Measurements from ENCODE around the gene HEBP2.

- TF ChIP-seq POLR2A (IDR thresholded peaks at IDR 0.05; ENCODE audit: low read length) (no peak), MAFK (IDR thresholded peaks at IDR 0.05; ENCODE audit: partially characterized antibody) (no peak), SMC3 (IDR thresholded peaks at IDR 0.05) (no peak), RAD21 (conservative IDR thresholded peaks at IDR 0.05 in 1 of 2, IDR thresholded peaks at IDR 0.05 in 1 of 2) (no peak), POLR2AphosphoS2 (conservative IDR thresholded peaks at IDR 0.05; ENCODE audit: low read length) (no peak), EP300 (IDR thresholded peaks at IDR 0.05) (no peak), CHD4 (IDR thresholded peaks at IDR 0.05; ENCODE audit: borderline replicate concordance) (no peak), ELK1 (IDR thresholded peaks at IDR 0.05; ENCODE audit: low read depth, low read length) (no peak), NPAS2 (CRISPR knock-in tag; IDR thresholded peaks at IDR 0.05; ENCODE audit: borderline replicate concordance) (no peak), CBX8 (IDR thresholded peaks at IDR 0.05) (no peak)
- TF ChIP-seq, protein P1, sequence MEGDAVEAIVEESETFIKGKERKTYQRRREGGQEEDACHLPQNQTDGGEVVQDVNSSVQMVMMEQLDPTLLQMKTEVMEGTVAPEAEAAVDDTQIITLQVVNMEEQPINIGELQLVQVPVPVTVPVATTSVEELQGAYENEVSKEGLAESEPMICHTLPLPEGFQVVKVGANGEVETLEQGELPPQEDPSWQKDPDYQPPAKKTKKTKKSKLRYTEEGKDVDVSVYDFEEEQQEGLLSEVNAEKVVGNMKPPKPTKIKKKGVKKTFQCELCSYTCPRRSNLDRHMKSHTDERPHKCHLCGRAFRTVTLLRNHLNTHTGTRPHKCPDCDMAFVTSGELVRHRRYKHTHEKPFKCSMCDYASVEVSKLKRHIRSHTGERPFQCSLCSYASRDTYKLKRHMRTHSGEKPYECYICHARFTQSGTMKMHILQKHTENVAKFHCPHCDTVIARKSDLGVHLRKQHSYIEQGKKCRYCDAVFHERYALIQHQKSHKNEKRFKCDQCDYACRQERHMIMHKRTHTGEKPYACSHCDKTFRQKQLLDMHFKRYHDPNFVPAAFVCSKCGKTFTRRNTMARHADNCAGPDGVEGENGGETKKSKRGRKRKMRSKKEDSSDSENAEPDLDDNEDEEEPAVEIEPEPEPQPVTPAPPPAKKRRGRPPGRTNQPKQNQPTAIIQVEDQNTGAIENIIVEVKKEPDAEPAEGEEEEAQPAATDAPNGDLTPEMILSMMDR (IDR thresholded peaks at IDR 0.05), result no peak
- TF ChIP-seq, protein P2, sequence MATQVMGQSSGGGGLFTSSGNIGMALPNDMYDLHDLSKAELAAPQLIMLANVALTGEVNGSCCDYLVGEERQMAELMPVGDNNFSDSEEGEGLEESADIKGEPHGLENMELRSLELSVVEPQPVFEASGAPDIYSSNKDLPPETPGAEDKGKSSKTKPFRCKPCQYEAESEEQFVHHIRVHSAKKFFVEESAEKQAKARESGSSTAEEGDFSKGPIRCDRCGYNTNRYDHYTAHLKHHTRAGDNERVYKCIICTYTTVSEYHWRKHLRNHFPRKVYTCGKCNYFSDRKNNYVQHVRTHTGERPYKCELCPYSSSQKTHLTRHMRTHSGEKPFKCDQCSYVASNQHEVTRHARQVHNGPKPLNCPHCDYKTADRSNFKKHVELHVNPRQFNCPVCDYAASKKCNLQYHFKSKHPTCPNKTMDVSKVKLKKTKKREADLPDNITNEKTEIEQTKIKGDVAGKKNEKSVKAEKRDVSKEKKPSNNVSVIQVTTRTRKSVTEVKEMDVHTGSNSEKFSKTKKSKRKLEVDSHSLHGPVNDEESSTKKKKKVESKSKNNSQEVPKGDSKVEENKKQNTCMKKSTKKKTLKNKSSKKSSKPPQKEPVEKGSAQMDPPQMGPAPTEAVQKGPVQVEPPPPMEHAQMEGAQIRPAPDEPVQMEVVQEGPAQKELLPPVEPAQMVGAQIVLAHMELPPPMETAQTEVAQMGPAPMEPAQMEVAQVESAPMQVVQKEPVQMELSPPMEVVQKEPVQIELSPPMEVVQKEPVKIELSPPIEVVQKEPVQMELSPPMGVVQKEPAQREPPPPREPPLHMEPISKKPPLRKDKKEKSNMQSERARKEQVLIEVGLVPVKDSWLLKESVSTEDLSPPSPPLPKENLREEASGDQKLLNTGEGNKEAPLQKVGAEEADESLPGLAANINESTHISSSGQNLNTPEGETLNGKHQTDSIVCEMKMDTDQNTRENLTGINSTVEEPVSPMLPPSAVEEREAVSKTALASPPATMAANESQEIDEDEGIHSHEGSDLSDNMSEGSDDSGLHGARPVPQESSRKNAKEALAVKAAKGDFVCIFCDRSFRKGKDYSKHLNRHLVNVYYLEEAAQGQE (IDR thresholded peaks at IDR 0.05), result no peak
- TF ChIP-seq, protein P3, sequence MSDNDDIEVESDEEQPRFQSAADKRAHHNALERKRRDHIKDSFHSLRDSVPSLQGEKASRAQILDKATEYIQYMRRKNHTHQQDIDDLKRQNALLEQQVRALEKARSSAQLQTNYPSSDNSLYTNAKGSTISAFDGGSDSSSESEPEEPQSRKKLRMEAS (IDR thresholded peaks at IDR 0.05), result no peak
- TF ChIP-seq, protein P4, sequence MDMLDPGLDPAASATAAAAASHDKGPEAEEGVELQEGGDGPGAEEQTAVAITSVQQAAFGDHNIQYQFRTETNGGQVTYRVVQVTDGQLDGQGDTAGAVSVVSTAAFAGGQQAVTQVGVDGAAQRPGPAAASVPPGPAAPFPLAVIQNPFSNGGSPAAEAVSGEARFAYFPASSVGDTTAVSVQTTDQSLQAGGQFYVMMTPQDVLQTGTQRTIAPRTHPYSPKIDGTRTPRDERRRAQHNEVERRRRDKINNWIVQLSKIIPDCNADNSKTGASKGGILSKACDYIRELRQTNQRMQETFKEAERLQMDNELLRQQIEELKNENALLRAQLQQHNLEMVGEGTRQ (IDR thresholded peaks at IDR 0.05), result no peak
Measured at GRCh38 chr6:138393871-138394783, 9.9 kb upstream of the HEBP2 start.
